DMS 273 (cell line): ENCODE measurements around the gene ARHGEF26.
"Not testable (repeated sequence)": the region's sequence is repeated elsewhere in the genome, so short reads cannot be mapped to it uniquely, and the experiment has no call there.

ENCODE experiments used
- DNase-seq: peaks from one replicate; lab custom pipeline; 2025; ENCODE audit not compliant: unreplicated experiment; lab: John Stamatoyannopoulos, UW

The ARHGEF26 gene, protein sequence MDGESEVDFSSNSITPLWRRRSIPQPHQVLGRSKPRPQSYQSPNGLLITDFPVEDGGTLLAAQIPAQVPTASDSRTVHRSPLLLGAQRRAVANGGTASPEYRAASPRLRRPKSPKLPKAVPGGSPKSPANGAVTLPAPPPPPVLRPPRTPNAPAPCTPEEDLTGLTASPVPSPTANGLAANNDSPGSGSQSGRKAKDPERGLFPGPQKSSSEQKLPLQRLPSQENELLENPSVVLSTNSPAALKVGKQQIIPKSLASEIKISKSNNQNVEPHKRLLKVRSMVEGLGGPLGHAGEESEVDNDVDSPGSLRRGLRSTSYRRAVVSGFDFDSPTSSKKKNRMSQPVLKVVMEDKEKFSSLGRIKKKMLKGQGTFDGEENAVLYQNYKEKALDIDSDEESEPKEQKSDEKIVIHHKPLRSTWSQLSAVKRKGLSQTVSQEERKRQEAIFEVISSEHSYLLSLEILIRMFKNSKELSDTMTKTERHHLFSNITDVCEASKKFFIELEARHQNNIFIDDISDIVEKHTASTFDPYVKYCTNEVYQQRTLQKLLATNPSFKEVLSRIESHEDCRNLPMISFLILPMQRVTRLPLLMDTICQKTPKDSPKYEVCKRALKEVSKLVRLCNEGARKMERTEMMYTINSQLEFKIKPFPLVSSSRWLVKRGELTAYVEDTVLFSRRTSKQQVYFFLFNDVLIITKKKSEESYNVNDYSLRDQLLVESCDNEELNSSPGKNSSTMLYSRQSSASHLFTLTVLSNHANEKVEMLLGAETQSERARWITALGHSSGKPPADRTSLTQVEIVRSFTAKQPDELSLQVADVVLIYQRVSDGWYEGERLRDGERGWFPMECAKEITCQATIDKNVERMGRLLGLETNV

DNA sequence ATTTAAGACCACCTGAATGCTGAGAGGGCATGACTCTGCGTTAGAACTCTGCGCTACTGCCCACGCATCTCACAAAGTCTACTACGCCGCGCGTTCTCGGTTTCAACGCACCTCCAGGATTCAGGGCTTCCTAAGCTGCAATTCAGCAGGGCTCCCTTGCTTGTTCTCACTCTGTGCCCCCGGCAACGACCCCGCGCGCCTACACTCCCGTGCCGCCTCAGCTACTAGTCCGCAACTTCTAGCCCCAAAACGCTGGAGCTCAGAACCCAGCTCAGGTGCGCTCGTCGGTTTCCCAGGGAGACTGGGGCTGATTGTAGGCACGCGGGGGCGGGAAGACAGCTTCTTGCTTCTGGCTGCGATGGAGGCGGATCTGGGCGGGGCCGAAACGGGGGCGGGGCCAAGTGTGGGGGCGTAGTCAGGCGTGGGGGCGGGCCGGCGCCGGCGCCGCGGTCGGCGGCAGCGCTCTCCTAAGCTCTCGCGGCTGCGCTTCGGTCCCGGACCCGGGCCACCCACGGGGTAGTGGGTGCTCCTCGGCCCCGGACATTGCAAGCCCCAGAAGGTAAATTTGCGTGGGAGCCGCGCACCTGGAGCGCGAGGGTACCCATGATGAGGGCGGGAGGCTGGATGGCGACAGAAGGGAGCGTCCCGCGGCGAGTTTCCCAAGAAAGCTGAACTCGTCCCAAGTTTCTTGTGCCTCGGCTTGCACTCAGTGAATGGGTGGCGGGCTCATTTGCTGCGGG is at the start of gene ARHGEF26:
Gene ARHGEF26, plus strand, starts transcription at position 430 of the 740 bp plus-strand sequence. CDS start 603 bp downstream, outside the sequence.
- DNase-seq: peak; percentile 93

DNA sequence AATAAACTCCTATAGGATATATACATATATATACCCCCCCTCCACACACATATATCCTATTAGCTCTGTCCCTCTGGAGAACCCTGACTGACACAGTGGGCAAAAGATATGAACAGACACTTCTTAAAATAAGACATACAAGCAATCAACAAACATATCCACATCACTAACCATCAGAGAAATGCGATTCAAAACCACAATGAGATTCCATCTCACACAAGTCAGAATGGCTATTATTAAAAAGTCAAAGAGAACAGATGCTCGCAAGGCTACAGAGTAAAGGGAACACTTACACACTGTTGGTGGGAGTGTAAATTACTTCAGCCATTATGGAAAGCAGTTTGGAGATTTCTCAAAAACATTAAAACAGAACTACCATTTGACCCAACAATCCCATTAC is 46.2 kb upstream of the ARHGEF26 start:
- DNase-seq: no peak

GRCh38 chr3:154078672-154079071 is 42.5 kb upstream of the ARHGEF26 start:
- no peak for DNase-seq

GRCh38 chr3:154081305-154081704 is 39.9 kb upstream of the ARHGEF26 start:
- no peak for DNase-seq

DNA sequence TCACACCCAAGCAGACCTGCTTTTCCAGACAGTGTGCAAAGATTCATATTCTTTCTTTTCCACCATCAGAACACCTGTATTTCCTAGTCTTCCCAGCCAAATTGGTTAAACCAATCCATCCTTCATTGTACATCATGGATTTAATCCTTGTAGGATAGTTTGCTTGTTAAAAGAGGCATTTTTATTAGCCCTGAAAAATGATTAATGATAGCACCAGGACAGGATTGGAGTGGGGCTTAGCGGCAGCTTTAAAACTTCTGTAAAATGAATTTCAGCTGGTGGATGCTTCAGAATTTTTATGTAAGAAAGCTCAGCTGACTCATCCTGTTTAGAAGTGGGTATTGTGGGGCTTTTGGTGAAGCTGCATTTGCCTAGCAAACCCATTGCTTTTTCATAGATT is 36.1 kb upstream of the ARHGEF26 start:
- no peak for DNase-seq

- no peak for DNase-seq
Observed at GRCh38 chr3:154085799-154086198, 35.4 kb upstream of the ARHGEF26 start.

GRCh38 chr3:154086286-154086685 is 34.9 kb upstream of the ARHGEF26 start:
- DNase-seq: no peak

DNA sequence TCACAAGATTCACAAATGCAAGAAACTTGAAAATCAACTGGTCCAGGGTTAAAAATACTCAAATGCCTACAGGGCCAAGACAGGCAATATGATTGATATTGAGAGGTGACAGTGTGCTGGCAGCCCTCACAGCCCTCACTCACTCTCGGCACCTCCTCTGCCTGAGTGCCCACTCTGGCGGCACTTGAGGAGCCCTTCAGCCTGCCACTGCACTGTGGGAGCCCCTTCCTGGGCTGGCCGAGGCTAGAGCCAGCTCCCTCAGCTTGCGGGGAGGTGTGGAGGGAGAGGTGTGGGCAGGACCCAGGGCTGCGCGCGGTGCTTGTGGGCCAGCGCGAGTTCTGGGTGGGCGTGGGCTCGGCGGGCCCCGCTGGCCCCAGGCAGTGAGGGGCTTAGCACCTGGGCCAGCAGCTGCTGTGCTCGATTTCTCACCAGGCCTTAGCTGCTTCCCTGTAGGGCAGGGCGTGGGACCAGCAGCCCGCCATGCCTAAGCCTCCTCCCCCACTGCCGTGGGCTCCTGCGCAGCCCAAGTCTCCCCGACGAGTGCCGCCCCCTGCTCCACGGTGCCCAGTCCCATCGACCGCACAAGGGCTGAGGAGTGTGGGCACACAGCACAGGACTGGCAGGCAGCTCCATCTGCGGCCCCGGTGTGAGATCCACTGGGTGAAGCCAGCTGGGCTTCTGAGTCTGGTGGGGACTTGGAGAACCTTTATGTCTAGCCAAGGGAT is 33.3 kb upstream of the ARHGEF26 start:
- not testable (repeated sequence) for DNase-seq

- DNase-seq: no peak
Observed at GRCh38 chr3:154089421-154090420, 31.5 kb upstream of the ARHGEF26 start.

DNA sequence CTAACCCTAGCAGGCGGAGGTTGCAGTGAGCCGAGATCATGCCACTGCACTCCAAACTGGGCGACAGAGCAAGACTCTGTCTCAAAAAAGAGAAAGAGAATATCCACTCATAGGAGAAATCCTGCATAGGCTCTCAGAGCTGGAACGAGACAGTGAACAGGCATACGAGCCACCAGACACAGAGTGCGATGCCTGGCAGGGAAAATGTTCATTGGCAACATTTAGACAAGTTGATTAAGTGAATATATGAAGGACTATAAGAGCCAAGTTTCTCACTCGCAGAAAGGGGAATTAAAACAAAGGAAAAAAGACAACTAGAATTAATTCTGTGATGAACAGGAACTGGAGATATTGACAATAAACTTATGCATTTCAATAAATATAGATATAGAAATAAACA is 27.1 kb upstream of the ARHGEF26 start:
- DNase-seq: no peak

DNA sequence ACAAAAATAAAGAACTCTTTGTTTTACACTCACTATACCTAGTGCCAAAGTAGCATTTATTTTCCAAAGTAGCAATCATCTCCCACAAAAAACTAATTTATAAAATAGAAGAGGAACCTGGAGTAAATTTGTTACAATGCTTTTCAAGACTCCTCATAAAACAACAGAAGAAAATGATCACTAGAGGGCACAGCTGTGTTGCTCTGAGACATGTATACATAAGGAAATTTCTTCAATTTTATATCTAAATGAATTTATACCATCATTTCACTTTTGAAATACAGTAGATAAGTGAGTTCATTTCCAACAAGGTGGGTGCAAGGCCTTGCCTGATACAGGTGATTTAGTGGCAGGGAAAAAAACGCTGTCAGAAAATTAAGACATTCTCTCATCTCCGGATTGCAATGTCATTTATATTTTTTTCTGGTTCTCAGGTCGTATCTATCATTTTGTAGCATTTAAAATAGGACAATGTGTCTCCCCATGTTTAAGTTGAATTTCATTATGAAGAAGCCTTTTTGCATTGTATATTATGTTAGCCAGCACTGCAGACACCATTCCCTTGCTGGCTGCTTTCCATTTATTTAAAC is 25.3 kb upstream of the ARHGEF26 start:
- peak; percentile 52 for DNase-seq

DNA sequence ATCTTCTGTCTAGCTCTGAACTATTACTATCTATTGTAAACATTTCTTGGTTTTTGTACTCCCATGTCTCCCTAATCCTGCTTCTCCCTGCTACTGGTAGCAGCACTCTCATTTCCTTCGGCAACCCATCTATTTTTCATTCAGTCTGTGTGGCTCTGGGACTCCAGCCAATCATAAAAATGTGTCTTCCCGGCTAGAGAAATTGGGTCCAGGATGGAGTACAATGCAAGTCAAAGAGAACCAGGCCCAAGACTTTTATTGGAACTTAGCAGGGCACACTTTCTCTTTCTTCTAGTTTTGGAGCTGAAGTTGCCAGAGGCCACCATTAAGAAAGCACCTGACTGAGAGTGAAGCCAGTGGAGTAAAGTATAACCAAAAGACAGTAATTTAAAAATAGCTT is 22.8 kb upstream of the ARHGEF26 start:
- DNase-seq: no peak

DNA sequence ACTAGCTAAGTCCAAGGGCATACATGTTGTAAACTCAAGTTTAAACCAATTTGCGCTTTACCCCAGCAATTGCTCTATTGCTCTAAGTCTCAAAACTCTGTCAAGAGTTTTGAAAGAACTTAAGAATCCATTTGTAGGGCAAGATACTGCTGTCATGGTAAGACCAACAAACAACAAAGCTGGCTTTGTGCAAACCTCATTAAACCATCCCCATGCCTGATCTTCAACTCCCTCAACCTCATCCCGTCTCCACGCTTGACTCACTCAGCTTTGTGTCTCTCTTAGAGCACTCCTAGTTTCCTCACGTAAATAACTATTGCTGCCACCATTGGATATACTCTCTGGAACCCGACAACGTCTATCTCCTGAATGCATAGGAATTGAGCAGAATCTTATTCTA is 20.6 kb upstream of the ARHGEF26 start:
- DNase-seq: no peak

DNA sequence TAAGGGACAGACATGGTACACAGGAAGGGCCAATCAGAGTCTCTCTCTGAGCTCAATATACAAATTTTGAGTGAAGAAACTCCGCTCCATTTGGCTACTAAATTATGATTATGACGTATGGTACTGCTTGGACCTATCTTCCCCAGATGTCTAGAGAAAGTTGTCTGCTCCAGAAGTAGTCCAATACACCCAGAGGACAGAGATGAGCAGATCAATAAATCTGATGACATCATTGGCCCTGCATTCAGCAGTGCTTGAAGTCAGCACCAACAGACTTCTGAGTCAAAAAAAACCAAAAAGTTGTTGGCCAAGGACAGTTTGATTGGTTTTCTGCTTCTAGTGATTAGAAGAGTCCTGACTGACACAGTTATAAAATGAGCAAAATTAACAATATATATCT is 19.9 kb upstream of the ARHGEF26 start:
- no peak for DNase-seq

- DNase-seq: peak; percentile 68
Observed at GRCh38 chr3:154102225-154102624, 19.0 kb upstream of the ARHGEF26 start.

DNA sequence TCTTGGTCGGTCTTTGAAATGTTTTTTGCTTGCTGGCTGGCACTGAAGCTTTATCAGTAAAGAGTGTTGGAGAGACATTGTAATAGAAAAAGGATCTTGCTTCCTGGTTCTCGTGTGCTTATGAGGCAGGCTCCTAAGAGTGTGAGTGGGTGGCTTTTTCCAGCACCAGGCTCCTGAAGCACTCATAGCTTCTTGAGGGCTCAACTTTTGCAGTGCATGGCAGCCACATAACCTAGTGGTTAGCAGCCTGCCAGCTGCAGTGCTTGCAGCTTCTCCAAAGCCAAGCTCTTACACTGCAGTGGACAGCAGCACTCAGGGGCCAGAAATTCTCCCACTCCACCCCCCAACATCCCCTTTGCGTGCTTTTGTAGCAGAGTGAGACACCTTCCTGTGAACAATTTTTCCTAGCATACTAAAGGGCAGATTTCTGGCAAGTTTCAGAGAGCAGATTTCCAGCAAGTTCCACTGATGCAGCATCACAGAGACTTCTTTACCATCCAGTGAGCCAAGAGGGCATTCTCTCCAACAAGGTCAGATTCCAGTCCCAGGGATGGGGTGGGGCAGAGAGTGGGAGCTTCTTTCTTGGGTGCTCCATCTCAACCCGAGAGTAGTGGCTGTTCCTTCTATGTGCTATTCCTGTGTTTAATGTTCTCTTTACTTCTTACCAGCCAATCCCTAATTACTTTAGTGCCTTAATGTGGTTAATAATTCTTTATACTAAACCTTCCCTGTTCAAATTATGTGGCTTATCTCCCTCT is 15.8 kb upstream of the ARHGEF26 start:
- DNase-seq: no peak

- no peak for DNase-seq
Observed at GRCh38 chr3:154111365-154111935, 9.7 kb upstream of the ARHGEF26 start.
